ENCODE data around the gene MPRIP.

DNA sequence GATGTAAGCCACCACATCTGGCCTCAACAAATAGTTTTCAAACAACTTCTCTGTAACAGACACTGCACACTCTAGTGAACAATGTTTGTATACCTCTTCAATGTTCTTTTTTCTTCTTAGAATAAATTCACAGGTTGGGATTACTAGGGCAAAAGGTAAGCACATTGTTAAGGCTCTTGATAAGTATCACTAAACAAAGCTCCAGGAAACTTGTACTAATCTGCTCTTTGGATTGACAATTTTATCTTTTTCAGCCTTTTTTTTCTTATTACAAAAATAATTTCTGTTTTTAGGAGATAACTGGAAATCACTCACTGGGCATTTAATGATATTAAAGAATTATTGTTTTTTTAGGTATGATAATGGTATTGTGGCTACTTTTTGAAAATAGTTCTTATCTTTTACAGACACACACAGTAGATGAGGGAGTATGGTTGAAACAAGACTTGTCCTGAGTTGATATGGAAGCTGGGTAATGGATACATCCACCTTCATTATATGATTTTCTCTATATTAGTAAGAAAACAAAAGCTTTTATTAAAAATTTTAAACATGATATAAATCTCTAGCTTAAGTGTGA, 7.7 kb upstream of the MPRIP start:
- no peak for TF ChIP-seq POLR2AphosphoS5 (IDR thresholded peaks at IDR 0.05)
- TF ChIP-seq, protein P1, sequence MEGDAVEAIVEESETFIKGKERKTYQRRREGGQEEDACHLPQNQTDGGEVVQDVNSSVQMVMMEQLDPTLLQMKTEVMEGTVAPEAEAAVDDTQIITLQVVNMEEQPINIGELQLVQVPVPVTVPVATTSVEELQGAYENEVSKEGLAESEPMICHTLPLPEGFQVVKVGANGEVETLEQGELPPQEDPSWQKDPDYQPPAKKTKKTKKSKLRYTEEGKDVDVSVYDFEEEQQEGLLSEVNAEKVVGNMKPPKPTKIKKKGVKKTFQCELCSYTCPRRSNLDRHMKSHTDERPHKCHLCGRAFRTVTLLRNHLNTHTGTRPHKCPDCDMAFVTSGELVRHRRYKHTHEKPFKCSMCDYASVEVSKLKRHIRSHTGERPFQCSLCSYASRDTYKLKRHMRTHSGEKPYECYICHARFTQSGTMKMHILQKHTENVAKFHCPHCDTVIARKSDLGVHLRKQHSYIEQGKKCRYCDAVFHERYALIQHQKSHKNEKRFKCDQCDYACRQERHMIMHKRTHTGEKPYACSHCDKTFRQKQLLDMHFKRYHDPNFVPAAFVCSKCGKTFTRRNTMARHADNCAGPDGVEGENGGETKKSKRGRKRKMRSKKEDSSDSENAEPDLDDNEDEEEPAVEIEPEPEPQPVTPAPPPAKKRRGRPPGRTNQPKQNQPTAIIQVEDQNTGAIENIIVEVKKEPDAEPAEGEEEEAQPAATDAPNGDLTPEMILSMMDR (IDR thresholded peaks at IDR 0.05): no peak
- no peak for TF ChIP-seq POLR2A (IDR thresholded peaks at IDR 0.05)
- no peak for TF ChIP-seq EP300 (IDR thresholded peaks at IDR 0.05)
